HG03135 (cell line): Measurements from ENCODE around the gene TAS2R7.
"Not testable (repeated sequence)": the region's sequence is repeated elsewhere in the genome, so short reads cannot be mapped to it uniquely, and the experiment has no call there.

Experiments
- ATAC-seq: cut with Tn5 transposase; IDR thresholded peaks from one replicate; pipeline ENCODE4 v1.9.1; 2021; ENCODE audit warnings: mild to moderate bottlenecking, moderate library complexity; ENCODE audit not compliant: unreplicated experiment

Gene TAS2R7, protein sequence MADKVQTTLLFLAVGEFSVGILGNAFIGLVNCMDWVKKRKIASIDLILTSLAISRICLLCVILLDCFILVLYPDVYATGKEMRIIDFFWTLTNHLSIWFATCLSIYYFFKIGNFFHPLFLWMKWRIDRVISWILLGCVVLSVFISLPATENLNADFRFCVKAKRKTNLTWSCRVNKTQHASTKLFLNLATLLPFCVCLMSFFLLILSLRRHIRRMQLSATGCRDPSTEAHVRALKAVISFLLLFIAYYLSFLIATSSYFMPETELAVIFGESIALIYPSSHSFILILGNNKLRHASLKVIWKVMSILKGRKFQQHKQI

DNA sequence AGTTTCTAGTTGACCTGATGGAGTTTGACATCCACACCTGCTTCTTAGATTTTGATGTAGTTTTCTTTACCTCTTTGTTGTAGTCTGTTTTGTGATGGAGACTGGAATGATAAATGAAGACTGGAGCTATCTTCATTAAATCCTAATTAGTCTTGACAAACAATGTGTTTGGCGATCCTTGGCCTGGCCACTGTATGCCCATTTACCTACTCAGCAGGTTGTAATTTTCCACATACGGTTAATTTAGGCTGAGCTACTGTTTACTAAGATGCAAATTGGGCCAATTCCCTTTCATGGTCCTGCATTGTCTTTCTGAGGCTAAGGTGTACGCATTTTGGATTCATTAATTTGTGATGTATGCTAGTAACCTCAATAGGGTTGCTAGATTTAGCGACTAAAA is at the start of gene TAS2R7:
Gene TAS2R7 (minus strand): TSS at position 41 of the 400 bp plus-strand sequence. CDS start 57 bp downstream, outside the sequence.
- ATAC-seq = no peak

DNA sequence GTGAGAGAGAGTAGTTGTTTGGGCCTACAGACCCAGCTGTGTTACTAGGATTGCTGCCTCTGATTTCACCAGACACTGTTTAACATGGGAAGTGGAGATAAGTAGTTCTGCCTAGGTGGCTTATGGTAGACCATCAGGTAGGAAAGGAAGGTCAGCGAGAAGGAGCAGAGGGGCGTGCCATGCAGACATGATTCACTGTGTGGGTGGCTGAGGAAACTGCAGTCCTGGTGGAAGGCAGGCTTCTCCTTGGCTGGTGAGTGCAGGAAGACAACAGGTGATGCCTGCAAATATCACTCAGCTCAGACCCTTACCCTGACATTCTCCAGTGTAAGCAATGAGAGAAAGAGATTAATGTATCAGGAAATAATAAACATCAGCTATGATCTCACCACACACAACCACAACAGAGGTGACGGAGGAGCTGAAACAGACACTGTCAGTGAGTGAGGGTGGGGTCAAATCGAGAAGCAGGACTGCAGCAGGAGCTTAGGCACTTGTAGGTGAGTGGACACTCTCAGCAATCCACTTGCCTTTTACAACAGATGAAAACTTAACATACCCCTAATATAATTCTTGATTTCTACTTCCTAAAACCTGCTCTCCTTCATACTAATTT is 48.9 kb upstream of the TAS2R7 start:
- ATAC-seq = no peak

DNA sequence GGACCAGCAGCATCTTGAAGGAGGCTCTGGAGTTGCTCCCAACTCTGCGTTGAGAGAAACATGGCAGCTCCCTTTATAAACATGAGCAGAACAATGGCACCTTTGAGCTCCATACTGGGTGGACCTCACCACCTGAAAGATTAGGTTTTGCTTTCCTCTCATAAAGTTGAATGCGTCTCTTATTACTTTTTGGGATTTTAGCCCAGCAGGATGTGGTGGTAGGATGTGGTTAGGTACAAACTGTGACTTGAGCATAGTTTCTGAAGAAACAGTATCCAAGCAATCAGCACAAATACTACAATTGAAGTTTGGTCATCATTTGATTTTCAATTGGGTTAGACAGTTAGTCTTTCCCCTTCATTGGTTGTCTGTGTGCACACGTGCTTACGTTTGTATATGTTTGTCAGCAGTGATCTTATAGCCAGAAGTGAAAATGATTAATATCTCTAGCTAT is 47.0 kb upstream of the TAS2R7 start, which contains the start of gene PRR4:
Gene PRR4 (minus strand): TSS at position 51 of the 454 bp plus-strand sequence. CDS start 38 bp downstream, at position 13.
- no peak for ATAC-seq

DNA sequence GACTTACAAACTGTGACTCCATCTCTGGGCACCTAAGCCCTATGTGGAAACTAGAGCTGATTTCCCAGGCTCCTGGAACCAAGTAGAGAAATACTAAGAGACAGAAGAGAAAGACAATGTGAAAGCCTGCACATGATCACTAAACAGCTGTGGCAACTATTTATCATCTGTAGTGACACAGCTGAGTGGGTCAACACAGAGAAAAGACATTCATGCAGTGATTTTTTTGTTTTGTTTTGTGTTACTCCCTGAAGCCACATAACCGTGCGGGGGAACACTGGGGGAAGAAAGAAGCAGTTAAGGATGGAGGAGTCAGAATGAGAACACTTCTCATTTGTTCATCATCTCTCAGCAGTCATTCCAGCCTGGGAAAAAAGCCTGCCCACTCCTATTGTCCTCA is 45.3 kb upstream of the TAS2R7 start:
- ATAC-seq = no peak

DNA sequence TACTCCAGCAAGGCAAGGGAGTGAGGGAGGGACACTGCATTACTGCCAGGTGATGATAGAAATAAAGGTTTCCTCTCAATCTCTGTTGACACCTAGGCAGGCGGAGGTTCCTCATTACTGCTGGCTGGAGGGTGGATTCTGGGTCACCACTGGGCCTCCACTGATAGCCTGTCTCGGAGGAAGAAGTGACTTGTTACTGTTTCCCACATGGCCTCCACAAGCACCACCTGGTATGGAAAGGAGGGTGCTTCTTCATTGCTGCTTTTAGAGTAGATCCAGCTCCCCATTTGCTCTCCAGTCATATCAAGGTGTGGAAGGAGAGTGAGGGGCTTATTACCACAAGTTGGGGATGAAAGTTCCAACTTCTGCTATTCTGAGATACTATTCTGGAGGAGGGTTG is 40.4 kb upstream of the TAS2R7 start:
- ATAC-seq = no peak

DNA sequence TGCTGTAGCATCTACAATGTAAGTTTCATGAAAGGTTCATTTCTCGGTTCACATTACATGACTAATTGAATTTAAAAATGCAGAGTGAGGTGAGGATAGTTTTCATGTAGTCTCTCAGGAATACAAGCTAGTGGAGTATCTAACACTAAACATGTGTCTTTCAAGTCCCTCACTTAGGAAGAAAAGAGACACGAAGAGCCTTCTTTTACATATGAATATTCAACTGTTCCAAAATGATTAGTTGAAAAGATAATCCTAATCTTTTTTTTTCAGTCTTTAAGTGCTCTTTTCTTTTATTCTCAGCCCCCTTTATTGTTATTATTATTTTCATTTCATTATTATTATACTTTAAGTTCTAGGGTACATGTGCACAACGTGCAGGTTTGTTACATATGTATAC is 36.0 kb upstream of the TAS2R7 start:
- no peak for ATAC-seq

DNA sequence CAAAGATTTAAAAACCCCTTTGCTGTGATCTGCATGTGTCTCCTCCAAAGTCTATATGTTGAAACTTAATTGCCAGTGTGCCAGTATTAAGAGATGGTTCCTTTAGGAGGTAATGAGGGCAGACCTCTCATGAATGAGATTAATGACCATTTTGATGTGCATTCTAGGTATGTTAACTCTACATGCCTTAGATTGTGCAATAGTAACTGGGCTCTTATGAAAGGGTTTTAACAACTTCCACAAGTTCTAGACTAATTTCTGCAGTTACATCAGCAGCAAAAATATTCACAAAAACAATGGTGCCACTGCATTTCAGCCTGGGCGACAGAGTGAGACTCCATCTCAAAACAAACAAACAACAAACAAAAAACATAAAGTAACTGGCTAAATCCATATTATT is 27.6 kb upstream of the TAS2R7 start:
- ATAC-seq = no peak

DNA sequence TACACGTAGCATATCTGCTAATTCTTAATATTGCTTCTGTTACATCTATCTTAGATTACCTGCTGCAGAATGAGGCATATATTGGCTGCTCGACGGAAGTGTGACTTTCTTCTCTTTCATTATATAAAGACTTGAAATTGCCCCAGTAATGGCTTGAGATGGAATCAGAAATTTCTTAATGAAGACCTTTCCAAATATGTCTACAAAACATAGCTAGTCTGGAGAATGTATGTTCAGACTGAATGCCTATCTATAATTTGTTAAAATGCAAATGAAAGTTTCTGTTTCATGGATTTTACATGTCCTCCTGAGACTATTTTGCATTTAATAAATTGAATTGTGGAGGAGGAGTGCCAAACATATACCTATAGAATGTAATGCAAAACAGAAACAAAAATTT is 23.8 kb upstream of the TAS2R7 start, which contains the start of gene TAS2R10:
Gene TAS2R10 (minus strand): TSS at position 101 of the 400 bp plus-strand sequence. CDS start 89 bp downstream, at position 12.
- no peak for ATAC-seq

DNA sequence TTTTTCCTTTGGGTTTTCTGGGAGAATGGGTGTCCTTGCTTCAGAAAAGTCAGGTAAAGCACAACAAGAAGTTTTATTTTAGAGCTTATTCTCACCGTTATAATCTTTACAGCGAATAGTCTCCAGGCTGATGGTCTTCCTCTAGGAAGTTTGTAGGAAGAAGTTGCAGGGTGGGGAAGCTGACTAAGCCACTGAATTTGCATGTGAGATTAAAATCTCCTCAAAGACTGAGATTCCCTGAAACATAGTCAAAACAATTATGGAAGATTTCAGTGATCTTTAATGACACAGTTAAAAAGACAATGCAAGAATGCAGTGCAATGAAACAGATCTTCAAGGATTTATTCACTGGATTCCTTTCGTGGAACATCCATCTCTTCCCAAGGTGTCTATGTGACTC is 22.5 kb upstream of the TAS2R7 start:
- no peak for ATAC-seq

DNA sequence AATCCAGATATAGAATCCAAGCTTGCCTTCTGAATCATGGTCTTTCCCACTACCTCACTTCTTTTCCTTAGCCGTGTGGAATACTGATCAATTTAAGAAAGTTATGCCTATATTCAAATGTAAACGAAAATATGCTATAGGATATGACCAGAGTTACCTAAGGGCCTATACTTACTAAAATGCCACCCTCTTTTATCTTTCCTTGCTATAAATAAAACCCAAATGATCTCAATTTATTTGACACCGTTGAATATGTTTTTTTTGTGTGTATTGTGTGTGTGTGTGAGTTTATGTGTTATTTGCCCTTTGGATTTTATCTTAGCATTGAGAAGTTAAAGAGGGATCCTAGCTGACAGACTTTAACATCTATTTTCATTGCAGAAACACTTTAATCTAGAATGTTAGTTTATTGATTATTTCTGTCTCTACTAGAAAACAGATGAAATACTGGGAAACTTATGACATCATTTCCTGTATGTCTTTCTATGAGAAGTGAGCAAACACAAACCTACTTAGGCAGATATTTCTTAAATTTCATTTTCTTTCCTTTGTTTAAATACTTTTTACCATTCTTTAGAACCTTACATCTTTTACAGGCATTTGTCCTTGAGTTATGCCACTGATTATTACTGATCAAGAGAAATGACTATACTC is 9.6 kb upstream of the TAS2R7 start:
- no peak for ATAC-seq

DNA sequence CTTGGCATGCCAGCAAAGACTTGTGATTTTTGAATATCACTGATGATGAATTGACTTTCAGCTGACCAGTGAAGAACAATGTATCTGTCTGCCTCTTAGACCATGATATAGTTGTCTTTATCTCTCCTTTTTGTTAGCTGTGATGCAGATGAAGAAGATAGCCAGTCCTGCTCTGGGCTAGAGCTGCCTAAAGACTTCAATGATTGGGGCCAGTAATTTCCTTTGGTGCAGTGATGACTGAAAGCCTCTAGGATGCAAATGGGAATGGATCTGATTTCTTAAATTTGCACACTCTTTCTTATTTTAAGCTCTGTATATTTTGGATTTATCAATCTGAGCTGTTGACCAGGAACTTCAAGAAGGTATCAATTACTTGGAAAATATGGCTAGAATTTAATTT is 7.6 kb upstream of the TAS2R7 start, which contains the start of gene TAS2R9:
Gene TAS2R9 (minus strand): TSS at position 101 of the 400 bp plus-strand sequence. CDS start 93 bp downstream, at position 8.
- ATAC-seq = no peak

DNA sequence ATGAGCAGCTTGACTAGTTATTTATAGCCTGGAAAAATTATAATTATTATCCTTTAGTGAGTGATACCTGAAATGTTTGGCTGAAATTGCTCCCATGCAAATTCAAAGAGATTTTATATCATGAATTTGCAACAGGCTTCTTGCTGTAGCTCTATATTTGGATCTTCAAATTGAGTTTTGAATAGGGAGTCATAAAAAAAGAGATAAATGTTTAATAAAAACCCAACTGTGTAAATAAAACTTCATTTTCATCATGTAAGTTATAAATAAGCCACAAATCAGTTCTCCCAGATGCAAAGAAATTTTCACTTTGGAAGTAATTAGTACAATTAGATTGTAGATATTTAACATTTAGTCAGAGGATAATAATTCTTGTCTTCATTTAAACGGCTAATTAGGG is 4.8 kb upstream of the TAS2R7 start, which contains the start of gene TAS2R8:
Gene TAS2R8 (minus strand): TSS at position 101 of the 400 bp plus-strand sequence. CDS start 306 bp downstream, outside the sequence.
- no peak for ATAC-seq

DNA sequence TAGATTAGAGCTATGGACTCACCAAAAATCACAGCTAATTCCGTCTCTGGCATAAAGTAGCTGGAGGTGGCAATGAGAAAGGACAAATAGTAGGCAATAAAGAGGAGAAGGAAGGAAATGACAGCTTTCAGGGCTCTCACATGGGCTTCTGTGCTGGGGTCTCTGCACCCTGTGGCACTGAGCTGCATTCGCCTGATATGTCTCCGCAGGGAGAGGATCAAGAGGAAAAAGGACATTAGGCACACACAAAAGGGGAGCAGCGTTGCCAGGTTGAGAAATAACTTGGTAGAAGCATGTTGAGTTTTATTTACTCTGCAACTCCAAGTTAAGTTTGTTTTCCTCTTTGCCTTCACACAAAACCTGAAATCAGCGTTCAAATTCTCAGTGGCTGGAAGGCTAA is 686 bp downstream of the TAS2R7 start:
- no peak for ATAC-seq

DNA sequence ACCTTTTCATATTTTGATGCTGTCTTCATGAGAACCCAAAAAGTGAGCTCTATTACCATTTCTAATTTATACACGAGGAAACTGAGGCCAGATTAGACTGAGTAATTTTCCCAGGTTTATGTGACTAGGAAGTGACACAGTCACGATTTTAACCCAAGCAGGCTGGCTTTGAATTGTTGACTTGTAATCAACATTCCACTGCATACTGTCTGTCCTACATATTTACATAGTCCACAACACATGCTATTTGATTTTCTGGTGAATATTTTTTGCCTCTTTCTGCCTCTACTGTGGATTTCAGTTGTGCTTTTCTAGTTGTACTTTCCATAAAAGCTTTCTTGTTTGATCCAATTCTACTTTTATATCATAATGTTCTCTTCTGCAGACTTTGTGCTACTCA is 8.2 kb downstream of the TAS2R7 start:
- ATAC-seq = no peak

DNA sequence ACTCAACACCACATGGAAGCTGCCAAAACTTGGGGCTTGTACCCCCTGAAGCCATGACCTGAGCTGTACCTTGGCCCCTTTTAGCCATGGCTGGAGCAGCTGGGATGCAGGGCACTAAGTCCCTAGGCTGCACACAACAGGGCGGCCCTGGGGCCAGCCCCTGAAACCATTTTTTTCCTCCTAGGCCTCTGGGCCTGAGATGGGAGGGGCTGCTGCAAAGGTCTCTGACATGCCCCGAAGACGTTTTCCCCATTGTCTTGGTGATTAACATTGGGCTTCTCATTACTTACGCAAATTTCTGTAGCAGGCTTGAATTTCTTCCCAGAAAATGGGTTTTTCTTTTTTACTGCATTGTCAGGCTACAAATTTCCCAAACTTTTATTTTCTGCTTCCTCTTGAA is 10.7 kb downstream of the TAS2R7 start:
- not testable (repeated sequence) for ATAC-seq

DNA sequence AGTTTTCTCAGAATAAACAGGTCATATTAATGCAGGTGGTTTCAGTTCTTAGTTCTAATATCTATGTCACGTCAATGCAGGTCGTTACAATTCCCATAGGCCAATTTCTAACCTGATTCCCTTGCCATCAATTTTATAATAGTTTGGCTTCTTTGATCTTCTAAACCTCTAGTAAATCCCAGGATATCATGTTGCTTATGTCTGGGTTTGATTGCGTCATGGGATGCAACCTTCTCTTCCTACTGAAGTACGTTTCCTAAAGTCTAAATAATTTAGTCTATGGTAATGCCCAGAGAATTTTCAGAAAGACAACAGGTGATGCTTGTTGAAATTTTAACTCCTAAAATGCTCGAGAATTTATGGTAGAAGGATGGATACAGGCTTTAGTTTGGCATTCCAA is 19.2 kb downstream of the TAS2R7 start:
- ATAC-seq = no peak

DNA sequence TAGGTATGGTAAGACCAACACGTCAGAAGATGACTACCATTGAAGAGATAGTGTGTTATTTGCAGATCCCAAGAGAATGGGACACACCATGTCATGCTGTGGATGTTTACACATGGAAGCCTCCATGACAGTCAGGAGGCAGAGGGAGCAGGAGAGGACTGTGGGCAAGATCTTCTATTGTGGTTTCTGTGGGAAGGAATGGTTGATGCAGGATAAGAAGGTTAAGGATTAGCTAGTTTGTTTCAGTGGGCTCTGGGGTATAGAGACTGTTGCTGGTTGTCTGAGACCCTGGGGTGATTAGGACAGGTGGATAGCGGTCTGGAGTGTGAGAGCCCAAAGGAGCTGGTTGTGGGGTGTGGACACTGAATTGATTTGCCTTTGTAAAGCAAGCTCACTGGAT is 23.3 kb downstream of the TAS2R7 start:
- ATAC-seq = no peak

DNA sequence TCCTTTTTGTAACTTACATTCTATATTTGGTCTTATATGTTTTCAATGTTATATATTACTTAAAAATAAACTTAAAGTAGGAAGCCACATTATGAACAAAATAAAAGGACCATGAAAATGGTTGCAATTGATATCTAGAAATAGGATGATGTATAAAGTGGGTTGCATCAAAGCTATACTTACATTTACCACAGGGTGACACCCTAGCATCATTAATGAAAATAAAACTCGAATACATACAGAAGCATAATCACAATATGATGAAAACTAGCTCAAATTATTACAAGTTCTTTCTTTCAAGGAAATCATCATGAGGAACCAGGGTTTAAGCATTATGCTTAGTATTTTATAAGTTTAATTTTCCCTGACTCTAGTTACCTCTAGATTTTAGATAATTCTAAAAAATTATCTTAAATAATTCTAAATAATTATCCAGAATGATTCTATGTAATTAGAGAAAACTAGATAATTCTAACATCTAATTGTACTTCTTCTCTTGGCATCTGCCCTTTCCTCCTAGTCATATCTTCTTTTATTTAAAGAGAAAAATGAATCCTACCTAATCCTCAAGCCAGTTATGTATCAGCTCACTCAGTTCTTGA is 31.2 kb downstream of the TAS2R7 start:
- ATAC-seq = no peak

DNA sequence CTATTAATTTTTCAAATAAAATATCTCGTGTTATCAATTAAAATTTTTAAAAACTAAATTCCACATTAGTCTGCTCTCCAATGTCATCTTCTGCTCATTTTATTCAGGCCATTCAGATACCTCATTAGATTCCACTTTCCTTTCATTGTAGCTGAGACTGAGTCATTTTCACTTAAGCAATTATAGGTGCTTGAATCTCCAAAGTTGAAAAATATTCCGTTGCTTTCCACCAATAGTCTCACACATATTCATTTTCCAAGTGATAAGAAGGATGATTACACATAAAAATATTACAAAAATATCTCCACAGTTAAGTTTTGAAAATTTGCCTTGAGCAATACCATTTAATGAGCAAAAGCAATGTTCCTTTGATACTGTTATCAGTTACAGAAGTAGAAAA is 42.8 kb downstream of the TAS2R7 start:
- no peak for ATAC-seq

DNA sequence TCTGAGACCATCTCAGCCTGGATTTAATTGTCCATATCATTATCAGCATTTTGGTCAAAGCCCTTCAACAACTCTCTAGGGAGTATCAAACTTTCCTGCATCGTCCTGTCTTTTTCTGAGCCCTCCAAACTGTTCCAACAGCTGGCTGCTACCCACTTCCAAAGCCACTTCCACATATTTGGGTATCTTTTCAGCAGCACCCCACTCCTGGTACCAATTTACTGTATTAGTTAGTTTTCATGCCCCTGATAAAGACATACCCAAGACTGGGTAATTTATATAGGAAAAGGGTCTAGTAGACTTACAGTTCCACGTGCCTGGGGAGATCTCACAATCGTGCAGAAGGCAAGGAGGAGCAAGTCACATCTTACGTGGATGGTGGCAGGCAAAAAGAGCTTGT is 46.2 kb downstream of the TAS2R7 start:
- no peak for ATAC-seq

DNA sequence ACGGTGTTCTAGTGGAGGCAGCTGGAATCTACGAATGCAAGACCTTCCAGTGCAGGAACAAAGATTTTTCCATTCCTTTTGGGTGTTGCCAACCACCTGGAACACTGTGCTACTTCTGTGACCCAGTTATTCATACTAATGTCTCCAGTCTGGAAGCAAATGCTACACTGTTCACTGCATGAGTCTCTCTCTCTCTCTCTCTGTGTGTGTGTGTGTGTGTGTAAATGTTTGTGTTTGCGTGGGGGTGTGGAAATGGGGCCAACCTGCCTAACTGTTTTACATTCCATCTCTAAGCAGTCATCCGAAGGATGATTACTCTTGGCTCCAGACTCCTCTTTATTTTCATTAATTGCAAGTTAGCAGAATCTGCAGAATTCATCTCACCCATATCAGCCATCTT is 49.4 kb downstream of the TAS2R7 start:
- no peak for ATAC-seq
